Colon (tissue), 2 donors: ENCODE measurements around the gene PPP2R2C.

Experiments used
- FAIRE-seq: peaks from 2 replicates; lab custom pipeline; 2012; peaks lifted over from hg19 to GRCh38; lab: Jason Lieb, UNC
- donor health status: control.
- donor health status: control.

PPP2R2C gene

DNA sequence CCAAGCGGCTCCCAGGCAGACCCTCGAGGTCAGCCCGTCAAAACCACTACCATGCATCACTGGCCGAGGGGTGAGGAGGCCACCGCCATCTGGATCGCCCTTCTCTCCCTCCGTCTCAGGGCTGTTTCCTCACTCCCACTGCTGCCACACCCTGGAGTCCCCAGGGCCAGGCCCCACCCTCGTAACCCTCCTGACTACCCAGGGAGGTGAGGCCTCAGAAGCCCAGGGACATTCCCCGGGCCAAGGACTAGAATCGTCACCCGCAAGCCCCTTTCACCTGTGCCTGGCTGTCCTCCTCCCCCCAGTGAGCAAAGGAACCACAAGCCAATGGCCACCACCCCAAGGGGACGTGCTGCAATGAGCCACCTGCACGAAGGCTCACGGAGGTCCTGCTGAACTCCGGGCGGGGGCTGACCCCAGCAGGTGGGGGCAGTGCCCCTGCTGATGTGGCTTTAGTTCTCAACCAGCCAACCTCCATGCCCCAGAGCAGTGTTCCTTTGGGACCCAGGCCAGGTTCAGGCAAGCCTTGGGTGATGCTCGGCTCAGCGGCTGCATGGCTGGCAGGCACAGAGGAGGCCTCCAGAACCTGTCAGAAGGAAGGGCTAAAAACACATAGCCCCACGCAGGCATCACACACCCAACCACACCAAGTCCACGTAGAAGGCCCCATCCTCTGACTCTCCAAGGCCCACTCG lies 23.8 kb downstream of the PPP2R2C start:
- FAIRE-seq, result no peak

DNA sequence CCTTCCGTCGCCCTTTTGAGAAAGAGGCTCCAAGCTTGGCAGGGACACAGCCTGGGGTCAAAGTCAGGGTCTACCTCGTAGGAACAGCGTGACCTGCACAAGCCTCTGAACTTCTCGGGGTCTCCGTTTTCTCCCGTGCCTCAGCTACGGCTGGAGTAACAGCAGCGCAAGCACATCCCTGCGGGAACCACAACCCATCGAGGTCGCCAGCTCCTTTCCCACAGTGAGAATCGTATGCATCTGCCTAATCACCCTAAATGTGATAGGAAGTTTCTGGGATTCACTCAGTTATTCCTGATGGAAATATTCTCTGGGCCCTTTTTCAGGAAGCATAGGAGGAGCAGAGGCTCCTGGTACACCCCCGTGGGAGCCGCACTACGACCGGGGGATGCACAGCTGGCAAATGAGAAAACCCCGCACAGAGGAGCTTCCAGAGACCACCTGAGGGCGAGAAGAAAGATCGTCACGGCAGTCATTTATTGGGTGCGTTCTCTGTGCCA lies 24.7 kb downstream of the PPP2R2C start:
- no peak for FAIRE-seq

DNA sequence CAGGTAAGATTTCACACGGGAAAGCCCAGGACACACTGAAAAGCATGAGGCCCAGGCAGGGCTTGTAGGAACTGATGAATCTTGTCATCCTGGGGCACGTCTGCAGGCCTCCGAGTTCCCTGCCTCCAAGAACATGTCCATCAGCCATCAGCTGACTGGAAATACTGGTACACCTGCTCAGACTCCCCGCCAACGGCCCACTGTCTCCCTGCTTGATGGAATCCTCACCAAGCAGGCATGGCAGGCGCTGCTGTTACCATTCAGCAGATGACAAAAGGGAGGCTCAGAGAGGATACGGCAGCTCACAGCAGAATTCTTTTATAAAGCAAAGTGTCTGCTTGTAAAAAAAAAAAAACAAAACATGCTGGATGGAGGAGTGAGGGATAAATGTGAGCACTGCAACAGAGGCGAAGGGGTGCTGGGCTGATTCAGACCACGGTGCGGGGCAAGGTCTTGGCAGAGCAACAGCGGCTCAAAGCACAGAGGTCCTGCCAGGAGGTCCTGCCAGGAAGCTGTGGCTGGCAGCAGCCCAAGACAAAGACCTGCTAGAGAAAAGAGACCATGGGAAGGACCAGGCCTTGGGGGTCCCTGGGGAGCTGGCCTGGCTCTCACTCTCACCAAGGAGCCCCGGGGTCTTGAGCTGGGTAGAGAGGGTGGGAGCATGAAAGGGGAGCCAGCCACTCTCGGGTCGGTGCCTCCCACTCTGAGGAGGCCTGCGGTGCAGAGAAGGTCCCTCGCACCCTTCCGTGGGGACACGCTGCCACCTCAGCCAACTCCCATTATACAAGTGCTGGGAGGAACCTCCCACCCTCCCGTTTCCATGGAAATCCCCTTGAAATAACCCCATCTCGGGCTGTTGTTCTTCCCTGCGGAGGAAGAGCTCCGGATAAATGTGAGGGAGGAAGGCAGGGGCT lies 25.6 kb downstream of the PPP2R2C start:
- FAIRE-seq, result no peak

DNA sequence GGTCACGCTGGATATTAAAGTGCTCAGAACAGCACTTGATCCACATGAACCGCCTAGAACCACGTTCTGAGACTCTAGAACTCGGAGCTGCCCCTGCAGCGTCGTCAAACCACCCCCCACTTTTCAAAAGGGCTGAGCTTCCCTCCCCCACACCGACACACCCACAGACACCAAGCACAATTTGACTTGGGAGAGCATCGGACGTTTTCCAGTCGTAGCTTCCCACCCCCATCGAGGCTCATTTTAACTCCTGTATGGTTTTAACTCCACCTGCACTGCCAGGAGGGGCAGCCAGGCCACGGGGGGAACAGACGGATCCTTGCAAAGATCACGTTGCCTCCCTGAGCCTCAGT lies 26.3 kb downstream of the PPP2R2C start:
- no peak for FAIRE-seq

DNA sequence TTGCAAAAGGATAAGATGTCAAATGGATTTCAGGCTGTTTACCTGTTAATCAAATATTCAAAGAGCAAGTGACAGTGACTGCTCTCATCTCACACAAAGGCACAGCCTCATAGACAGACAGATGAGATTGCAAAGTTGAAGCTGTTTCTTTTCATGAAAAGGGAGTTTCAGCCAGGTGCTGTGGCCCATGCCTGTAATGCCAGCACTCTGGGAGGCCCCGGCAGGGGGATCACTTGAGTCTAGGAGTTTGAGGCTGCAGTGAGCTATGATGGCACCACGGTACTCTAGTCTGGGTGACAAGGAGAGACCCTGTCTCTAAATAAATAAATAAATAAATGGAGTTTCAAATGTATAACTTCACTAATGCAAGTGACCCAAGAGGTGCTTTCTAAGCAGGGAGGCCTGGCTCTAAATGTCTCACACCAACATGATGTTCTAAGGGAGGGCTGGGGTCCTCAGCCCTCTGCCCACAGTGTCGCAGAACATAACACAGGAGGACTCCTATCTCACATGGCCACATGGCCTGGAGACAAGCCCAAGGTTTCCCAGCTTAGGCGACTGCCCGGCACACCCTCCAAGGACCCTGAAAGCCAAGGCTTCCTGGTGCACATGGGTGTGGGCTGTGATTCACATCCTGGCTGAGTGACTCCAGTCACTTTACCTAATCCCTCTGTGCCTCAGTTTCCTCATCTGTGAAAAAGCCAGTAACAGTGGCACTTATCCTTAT lies 26.8 kb downstream of the PPP2R2C start:
- FAIRE-seq, result no peak

DNA sequence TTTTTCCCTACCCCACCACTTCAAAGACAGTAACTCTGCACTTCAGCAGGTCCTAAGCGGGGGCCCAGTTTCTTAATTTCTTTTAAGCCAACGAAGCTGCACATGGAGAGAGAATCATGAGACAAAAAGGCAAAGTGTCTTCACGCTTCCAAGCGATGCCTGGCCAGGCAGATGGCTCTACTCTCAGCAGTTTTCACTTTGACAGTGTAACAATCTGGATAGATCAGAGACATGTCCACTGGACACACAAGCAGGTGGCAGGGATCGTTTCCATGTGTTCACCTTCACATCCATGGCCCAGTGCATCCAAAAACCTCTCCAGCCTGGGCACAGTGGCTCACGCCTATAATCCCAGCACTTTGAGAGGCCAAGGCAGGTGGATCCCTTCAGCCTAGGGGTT lies 27.8 kb downstream of the PPP2R2C start:
- FAIRE-seq, result no peak

DNA sequence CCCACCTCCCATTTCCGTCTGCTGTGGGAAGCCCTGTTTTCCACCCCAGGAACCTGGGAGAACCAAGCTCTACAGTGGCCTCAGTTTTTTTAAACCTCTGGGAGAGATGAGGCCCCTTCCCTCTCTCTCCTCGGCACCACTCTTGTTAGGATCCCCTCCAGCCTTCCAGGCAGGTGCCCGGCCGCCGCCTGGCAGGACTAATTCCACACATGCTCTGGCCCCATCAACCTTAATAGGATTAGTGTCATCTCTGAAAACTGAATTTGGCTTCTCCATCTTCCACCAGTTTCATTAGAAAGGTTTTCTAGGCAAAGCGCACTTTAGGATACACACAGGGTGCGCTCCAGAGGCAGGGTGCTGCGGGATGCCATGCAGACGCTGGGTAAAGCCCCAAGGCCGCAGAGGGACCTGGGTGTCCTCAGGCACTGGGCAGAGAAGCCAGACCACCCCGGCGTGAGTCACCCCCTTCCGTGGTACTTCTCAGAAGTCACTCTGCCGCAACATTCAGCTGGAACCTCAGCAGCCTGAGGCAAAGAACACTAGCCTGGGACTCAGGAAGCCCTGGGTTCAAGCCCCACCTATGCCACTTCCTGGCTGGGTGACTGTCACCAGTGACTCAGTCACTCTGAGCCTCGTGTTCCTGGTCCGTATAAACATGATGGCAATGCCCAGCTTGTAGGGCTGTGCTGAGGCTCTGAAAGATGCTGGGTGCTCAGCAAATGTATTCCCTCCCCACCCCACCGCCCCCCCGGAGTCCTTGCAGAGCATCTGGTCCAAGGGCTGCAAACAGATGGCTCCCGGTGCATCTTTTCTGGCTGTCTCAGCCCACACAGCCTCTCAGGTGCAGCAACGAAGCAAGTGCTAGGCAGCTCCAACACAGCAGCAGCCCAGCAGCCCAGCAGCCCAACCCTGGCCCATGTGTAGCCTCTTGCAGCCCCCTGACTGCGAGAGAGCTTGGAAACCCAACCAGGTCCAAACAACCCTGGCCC lies 29.1 kb downstream of the PPP2R2C start:
- FAIRE-seq, result no peak

DNA sequence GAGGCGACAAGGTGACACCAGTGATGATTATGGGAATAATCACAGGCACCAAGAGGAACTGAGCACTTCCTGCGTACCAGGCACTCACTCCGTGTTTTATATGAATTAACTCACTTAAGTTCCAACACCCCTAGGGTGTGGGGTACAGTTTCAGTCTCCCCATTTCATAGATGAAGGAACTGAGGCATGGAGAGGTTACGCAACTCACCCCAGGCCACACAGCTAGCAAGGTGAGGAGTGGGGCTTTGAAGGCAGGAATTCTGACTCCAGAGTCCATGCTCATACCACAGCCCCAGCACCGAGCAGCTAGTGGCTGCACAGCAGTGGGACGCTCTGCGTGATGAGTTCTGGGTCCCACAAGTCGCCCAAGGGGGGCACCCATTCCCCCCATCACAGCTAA lies 29.9 kb downstream of the PPP2R2C start:
- no peak for FAIRE-seq

DNA sequence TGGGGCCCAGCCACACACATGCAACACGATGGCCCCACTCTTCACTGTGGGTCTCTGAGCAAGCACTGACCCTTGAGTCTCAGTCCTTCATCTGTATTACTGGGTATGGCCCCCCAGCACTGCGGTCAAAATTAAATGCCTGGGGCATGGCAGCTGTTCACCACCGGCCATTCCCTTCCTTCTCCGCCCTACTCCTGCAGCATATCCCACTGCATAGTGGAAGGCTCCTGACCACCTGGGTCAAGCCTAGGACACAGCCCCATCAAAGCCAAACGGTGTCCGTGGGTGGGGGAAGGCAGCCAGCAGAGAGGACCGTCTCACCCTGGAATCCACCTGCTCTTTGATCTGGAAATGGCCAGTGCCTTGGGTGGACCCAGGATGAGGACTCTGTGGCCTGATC lies 30.7 kb downstream of the PPP2R2C start:
- no peak for FAIRE-seq

DNA sequence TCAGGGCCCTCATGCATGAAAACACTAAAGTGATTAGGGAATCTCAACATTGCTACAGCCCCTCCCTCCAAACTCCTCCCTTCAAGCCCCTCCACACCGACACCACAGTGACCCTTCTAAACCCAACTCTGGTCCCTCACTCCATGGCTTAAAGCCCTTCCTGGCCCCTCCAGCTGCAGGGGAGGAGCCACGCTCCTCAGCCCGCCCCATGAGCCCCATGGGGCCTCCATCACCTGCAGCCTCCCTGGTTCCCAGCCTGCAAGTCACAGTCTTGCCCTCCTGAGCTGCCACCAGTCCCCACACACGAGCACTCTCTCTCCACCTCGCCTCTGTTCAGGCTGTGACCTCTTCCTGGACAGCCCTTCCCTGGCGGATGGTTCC lies 31.2 kb downstream of the PPP2R2C start:
- no peak for FAIRE-seq

DNA sequence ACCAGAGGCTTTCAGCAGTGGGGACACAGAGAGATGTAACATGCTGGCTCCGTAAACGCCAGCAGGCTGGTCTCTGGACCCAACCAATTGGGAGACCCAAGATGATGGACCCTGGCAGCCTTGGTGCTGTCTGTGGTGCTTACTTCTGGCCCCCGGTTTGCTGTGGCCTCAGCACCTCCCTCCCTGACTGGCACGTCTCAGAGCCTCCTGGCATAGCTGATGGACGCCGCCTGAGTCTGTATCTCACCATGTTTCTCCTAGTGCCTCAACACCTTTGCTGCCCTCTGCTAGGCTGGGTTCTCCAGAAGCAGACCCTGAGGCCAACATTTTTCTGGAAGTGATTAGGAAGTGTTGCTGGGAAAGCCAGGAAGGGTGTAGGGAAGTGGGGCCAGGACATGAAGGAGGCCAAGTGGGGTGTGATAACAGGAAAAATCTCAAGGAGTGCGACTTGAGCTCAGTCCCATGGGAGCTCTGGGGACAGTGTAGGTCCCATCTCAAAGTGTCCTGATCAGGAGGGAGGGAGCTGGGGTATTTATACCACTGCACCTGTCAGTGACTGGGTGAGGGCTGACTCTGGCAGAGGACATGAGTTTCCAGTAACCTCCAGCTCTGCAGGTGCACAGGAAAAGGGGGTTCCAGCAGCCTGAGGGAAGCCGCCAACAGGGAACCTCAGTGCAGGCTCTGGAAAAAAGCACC lies 31.8 kb downstream of the PPP2R2C start:
- FAIRE-seq, result no peak

DNA sequence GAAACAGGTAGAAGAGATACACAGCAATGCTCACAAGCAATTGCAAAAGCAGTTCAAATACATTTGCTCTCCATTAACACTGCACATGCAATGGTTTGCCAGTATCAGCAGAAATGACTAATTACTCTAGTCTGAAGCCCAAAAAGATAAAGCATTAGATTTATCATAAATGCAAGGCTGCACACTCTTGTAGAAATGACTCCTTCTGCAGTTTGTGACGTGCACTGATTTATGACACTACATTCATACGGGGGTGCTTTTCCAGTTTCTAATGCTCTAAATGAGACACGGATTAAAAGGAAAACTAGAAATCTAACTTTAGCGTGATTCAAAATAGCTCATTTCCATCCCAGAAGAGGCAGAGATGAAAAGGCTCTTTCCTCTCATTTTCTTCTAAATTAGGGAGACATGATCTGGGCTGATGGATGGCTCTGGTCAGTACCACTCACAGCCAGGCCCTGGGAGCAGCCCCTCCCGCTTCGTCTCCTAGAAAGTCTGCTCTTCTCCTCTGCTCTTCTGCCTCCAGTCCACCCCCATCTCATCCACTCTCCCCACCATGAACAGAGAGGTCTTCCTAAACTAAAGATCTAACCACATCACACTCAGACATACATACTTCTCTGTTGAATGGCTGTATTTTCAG lies 33.2 kb downstream of the PPP2R2C start:
- no peak for FAIRE-seq

DNA sequence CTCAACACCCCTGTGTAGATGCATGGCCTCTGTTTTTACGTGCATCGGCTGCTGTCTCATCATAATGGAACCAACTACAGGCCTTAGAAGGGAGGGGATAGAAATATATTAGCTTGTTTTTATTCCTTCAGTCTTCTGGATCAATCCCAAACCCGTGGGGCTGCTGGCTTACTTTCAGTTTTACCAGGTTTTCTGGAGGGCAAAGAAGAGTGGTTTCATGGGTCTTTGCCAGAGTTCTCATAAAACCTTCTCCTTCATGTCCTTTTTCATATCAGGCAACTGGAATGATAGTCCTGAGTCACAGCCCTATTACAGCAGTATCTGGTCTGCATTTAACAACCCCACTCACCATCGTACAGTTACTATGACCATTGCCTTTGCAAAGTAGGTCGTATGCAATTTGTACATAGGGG lies 34.6 kb downstream of the PPP2R2C start:
- no peak for FAIRE-seq

DNA sequence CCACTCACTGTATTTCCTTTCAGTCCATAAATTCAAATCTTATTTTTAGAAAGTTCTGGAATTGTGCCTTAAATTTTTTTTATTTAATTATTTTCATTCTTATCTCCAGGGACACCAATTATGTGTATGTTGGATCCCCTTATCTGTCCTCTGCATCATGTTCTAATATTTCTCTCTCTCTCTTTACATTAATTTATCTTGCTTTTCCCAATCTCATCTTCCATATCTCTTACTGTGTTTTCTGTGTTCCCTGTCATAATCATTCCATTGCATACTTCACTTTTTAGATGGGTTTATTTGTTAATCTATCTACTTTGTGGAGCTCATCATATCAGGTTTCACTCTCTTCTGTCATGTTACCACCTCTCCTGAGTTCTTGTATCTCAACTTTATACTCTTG lies 37.4 kb downstream of the PPP2R2C start:
- no peak for FAIRE-seq

DNA sequence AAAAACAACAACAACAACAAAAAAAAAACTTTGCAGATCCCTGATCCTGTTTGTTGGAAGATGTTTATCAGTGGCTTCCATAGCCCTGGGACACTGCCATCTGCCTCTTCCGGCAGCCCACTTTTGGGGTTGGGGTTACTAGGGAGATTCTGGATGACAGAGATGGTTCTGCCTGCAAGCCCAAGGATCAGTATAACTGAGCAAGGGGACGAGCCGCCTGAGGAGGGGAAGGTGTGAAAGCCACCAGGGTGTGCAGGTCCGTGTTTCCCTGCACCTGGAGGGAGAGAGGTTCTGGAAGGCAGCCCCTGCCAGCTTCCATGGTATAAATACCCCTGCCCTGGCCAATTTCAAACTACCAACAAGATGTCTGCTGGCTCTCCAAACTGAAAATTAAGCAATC lies 41.5 kb downstream of the PPP2R2C start:
- FAIRE-seq, result no peak

DNA sequence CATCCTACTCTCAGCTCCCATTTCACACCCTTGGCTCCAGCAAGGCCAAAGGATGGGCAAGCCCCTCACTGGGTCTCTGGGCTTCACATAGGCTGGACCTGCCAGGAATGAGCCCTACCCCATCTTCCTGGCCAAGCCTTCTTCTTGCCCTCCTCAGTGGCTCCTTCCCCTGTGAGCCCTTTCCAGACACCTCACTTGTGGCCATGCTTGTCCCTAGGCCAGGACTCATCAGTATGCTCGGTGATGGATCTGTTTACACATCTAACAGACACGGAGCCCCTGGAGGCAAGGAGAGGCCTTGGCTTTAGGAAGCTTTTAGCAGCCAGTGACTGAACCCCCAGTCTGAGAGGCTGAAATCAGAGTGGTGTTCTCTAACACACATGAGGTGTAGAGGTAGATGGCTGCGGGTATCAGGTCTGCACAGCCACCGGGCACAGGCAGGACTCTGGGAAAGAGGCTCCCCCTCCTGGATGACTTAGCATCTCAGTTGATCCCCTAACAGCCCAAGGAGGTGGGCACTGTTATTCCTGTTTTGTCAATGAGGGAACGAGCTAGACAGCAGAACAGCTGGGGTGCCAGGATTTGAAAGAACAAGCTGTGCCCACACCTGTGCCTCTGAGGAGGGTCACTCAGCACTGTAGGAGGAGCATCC lies 44.8 kb downstream of the PPP2R2C start:
- no peak for FAIRE-seq

DNA sequence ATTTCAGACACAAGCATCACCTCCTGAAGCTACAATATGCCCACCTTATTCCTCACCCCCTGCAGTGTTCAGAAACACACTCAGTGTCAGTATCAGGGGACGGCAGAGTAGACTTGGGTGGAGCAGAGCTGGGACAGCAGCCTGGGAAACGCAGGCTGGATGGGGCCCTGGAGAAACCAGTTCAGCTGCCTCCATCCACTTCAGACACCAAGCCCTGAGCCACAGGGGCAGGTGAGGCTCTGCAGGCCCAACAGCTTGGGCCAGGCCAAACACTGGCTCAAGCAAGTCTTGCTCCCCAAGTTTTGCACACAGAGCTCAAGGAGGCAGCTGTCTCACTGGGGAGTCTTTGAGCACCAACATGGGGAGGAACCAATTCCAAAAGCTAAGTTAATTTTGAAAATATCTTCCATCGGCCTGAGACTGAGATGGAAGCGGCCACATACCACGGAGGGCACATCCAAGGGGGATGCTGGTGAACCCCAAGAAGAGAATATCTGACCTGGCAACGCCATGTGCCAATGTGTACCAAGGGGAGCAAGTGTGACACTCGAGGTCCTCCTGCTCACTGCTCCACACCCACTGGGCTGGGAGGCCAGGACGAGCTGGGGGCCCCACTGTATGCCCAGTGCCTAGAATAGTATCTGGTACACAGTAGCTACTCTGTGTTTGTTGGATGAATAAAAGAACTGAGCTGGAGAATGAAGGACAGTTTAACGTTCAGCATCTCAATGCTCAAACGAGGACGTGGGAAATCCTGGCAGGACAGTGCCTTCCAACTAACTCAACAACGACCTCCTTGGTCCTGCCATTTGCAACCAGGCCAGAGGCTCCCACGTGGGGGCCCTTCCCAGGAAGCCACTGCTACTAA lies 45.6 kb downstream of the PPP2R2C start:
- no peak for FAIRE-seq

DNA sequence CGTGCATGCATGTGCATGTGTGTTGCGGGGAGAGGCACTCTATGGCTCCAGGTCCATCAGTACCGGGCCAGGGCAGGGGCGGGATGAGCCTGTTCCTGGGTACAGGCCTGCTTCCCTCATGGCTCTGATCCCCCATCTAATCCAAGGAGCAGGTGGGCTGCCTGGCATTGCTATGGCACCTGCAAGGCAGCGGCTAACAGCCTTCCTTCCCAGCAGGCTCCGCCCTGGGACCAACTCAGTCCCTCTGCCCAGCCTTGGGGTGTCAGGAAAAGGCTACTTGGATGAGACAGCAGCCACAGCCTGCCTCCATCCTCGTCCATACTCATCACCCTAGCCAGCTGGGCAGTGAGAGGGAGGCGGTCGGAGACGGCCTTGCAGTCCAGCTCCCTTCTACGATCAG lies 46.5 kb downstream of the PPP2R2C start:
- FAIRE-seq, result no peak

DNA sequence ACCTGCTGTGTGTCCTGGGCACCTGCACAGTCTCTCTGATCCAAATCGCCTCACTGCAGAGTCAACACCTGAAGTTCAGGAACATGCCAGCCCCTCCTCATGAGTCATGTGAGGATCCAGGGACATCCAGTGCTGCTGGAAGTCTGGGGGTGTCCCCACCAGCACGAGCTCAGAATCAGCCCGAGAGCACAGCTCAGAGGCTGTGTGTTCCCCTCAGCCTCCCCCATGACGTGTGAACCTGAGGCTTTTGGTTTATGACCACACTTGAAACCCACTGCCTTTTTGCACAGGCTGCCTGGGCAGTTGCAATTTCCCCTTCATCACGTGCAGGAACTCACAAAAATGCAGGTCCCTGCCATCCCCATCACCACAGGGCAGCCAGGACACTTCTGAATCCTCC lies 47.1 kb downstream of the PPP2R2C start:
- FAIRE-seq, result no peak
